ENCODE measurements around the gene MYBPC1.
A peak's percentile ranks its signal among the peaks of the same experiment; 100 is the strongest.

Gene MYBPC1

DNA sequence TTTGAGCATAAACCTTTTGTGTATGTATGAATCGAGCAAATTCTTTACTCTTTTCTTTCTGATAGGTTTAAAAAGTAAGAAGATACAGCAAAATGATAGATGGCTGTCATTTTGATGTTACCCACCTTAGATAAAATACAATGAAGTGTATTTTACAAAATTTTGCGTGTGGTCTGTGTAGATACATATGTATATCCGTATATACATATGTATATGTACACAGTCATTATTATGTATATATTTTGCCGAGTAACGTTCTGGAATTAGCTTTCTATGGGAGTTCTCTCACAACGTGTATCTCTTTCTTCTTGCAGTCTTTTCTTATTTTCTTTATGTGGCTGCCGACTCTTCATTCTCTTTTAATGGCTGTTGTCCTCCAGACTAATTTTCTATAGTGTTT lies 70.2 kb downstream of the MYBPC1 start:
- TF ChIP-seq, protein P1, sequence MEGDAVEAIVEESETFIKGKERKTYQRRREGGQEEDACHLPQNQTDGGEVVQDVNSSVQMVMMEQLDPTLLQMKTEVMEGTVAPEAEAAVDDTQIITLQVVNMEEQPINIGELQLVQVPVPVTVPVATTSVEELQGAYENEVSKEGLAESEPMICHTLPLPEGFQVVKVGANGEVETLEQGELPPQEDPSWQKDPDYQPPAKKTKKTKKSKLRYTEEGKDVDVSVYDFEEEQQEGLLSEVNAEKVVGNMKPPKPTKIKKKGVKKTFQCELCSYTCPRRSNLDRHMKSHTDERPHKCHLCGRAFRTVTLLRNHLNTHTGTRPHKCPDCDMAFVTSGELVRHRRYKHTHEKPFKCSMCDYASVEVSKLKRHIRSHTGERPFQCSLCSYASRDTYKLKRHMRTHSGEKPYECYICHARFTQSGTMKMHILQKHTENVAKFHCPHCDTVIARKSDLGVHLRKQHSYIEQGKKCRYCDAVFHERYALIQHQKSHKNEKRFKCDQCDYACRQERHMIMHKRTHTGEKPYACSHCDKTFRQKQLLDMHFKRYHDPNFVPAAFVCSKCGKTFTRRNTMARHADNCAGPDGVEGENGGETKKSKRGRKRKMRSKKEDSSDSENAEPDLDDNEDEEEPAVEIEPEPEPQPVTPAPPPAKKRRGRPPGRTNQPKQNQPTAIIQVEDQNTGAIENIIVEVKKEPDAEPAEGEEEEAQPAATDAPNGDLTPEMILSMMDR (IDR thresholded peaks at IDR 0.05; ENCODE audit: low read depth, low read length, missing control alignments) = no peak
- no peak for DNase-seq (ENCODE audit: low read depth)
- H3K4me3 ChIP-seq (ENCODE audit: low read depth, low read length) = no peak overlapping the region

DNA sequence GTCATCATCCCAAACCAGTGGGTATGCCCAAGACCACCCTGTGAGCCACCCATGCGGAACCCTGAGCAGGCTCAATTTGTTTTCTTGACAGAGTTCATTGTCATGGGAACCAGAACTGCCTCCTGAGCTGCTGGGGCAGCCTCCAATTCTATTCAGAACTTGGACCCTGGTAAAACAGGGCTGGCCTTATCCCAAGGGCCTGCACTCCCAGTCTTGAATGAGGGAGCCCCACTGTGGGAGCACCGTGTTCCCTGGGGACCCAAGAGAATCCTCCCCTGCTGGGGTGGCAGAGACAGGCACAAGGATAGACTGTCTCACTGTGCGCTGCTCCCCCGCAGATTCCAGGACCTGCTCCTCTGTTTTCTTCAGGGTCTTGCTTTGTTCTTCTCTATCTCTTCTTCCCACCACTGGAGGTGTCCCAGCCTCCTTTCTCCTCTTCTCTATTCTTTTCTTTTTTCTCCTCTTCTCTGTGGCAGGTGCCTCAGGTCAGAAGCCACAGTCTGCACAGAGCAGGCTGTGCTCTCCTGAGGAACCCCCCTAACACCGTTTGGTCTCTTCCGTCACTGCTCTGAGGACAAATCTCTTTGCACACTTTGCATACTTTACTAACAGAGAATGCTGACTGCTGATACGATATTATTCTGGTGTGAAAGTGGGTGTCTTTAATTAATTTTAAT lies 71.4 kb downstream of the MYBPC1 start:
- no peak overlapping the region for H3K4me3 ChIP-seq (ENCODE audit: low read depth, low read length)
- TF ChIP-seq, protein P1 (IDR thresholded peaks at IDR 0.05; ENCODE audit: low read depth, low read length, missing control alignments) = no peak
- DNase-seq (ENCODE audit: low read depth) = no peak

DNA sequence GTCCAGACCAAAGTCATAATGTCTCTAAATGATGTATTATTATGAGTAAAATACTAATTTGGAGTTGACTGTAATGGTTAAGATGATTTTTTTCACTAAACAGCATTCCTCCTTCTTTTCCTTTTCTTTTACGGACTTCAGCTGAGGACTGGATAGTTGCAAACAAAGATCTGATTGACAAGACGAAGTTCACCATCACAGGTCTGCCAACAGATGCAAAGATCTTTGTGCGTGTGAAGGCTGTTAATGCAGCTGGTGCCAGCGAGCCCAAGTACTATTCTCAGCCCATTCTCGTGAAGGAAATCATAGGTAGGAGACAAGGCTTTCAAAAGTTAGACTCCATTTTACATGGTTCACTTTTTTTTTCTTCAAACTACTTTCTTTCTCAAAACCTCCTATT lies 72.8 kb downstream of the MYBPC1 start:
- no peak overlapping the region for H3K4me3 ChIP-seq (ENCODE audit: low read depth, low read length)
- TF ChIP-seq, protein P1 (IDR thresholded peaks at IDR 0.05; ENCODE audit: low read depth, low read length, missing control alignments) = no peak

DNA sequence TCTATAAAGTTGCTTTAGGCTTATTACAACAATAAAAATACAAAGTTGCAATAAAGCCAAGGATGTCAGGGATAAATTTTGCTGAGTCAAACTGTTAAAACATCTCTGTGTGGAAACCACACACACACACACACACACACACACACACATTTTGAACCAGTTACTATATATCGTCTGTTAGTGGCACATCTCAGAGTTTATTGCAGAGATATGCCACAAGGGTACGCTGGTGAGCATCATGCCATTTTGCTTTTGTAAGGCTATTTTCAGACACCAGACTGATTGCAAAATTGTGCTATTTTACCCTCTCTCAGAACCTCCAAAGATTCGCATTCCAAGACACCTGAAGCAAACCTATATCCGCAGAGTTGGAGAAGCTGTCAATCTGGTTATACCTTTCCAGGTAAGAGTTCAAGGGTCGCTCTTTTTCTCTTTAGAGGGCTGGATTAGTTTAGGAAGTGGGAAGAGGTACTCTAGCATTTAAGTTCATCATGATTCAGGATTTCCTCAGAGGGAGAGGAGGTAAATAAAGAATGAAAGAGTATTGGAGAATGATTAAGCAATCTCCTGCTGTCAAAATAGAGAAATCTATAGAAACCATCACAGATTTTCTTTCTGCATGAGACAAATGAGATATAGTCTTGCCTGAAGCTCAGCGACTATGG lies 75.4 kb downstream of the MYBPC1 start:
- peak; percentile 16 for DNase-seq (ENCODE audit: low read depth)
- H3K4me3 ChIP-seq (ENCODE audit: low read depth, low read length) = no peak overlapping the region
- TF ChIP-seq, protein P1 (IDR thresholded peaks at IDR 0.05; ENCODE audit: low read depth, low read length, missing control alignments) = peak; percentile 66

More for the DNA sequence above, 72.8 kb downstream of the MYBPC1 start:
- DNase-seq (ENCODE audit: low read depth) = no peak

DNA sequence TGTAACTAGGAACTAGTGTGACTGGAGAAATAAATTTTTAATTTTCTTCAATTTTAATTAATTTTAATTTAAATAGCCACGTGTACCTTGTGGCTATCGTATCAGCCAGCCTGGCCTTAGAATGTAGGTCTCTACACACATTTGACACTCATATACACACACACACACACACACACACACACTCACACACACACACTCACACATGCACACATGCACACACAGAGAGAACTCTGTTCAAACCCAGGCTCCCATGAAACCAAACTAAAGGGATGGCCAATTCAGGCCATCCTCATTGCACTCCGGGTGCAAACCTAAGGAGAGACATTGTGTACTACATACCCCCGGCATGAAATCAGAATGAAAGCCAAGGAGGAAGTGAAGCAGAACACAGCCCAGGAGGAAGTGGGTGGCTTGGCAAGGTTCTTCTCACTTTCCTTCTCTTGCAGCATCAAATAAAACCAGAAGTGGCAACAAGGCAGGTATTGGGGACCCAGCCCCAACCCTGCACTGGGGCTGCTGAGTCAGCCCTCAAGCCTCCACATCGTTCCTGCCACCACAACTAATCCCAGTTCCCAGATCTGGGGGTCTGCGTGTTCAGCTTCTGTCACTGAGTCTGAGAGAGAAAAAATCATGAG lies 76.5 kb downstream of the MYBPC1 start:
- TF ChIP-seq, protein P1 (IDR thresholded peaks at IDR 0.05; ENCODE audit: low read depth, low read length, missing control alignments) = no peak
- no peak overlapping the region; the same call in 1 of the 2 replicates for H3K4me3 ChIP-seq (ENCODE audit: low read depth, low read length)
- DNase-seq (ENCODE audit: low read depth) = peak; percentile 49

DNA sequence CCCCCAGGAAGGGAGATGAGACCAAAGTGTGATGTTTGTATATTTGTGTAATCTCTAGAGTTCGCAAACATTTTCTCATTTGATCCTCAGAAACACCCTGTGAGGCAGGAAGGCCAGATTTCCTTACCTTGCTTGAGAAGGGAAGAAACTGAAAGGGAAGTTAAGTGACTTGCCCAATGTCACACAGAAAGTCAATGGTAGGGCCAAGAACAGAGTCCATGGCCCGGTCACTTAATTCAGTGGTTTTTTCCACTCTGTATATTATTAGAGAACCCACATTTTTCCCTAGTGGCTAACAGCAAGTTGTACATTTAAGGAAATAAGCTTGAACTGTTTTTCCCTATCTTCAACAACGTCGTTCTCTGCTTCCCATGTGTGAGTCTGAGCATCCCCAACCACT lies 77.1 kb downstream of the MYBPC1 start:
- DNase-seq (ENCODE audit: low read depth) = no peak
- H3K4me3 ChIP-seq (ENCODE audit: low read depth, low read length) = no peak overlapping the region; the same call in 1 of the 2 replicates
- TF ChIP-seq, protein P1 (IDR thresholded peaks at IDR 0.05; ENCODE audit: low read depth, low read length, missing control alignments) = no peak

All from GM12864 (cell line).